ENCODE data around the gene PRDM16.

GRCh38 chr1:3433596-3434320, 364.8 kb downstream of the PRDM16 start:
- TF ChIP-seq OSR1 (CRISPR knock-in tag; IDR thresholded peaks at IDR 0.05) (no peak), PATZ1 (CRISPR knock-in tag; IDR thresholded peaks at IDR 0.05; ENCODE audit: borderline replicate concordance) (no peak)
